Activated T-helper 1 cell treated with Interleukin-2 at 50 U/mL for 16 hours (primary cell): ENCODE measurements around the gene TSTD1.
"Not testable (repeated sequence)": the region's sequence is repeated elsewhere in the genome, so short reads cannot be mapped to it uniquely, and the experiment has no call there.

Source experiments
- DNase-seq: peaks from one replicate; pipeline ENCODE4 v3.0.0-alpha.2; 2020; ENCODE audit warnings: low read depth

TSTD1 gene

GRCh38 chr1:161033751-161034150 lies 5.0 kb downstream of the TSTD1 start:
- DNase-seq: no peak

GRCh38 chr1:161032409-161032808 lies 6.4 kb downstream of the TSTD1 start:
- DNase-seq: no peak

- DNase-seq: no peak
Observed at GRCh38 chr1:161031874-161032273, 6.9 kb downstream of the TSTD1 start.

- not testable (repeated sequence) for DNase-seq
Observed at GRCh38 chr1:161029466-161029865, 9.3 kb downstream of the TSTD1 start.

- DNase-seq: not testable (repeated sequence)
Observed at GRCh38 chr1:161026954-161027353, 11.8 kb downstream of the TSTD1 start.

- not testable (repeated sequence) for DNase-seq
Observed at GRCh38 chr1:161022432-161022831, 16.3 kb downstream of the TSTD1 start.

GRCh38 chr1:161021970-161022353 lies 16.8 kb downstream of the TSTD1 start:
- DNase-seq: no peak

- peak; percentile 81 for DNase-seq
Observed at GRCh38 chr1:161021165-161021969, 17.4 kb downstream of the TSTD1 start.

GRCh38 chr1:161020509-161021164 lies 18.1 kb downstream of the TSTD1 start, which contains the start of gene F11R:
TSS of gene F11R (minus strand) at chr1:161021152. CDS start at chr1:161021073, 79 bp downstream.
- DNase-seq: peak; percentile 17

GRCh38 chr1:161019751-161020495 lies 18.8 kb downstream of the TSTD1 start:
- no peak for DNase-seq

- not testable (repeated sequence) for DNase-seq
Observed at GRCh38 chr1:161019111-161019660, 19.6 kb downstream of the TSTD1 start.

- no peak for DNase-seq
Observed at GRCh38 chr1:161018631-161018930, 20.2 kb downstream of the TSTD1 start.

GRCh38 chr1:161017756-161018630 lies 20.8 kb downstream of the TSTD1 start:
- no peak for DNase-seq

- DNase-seq: not testable (repeated sequence)
Observed at GRCh38 chr1:161017181-161017580, 21.6 kb downstream of the TSTD1 start.

- not testable (repeated sequence) for DNase-seq
Observed at GRCh38 chr1:161016683-161017082, 22.1 kb downstream of the TSTD1 start.

- peak; percentile 55 for DNase-seq
Observed at GRCh38 chr1:161013488-161014230, 25.1 kb downstream of the TSTD1 start.

- no peak for DNase-seq
Observed at GRCh38 chr1:161013131-161013487, 25.7 kb downstream of the TSTD1 start.

GRCh38 chr1:161012420-161012819 lies 26.3 kb downstream of the TSTD1 start:
- DNase-seq: no peak

GRCh38 chr1:161009602-161010211 lies 29.1 kb downstream of the TSTD1 start:
- DNase-seq: no peak

- no peak for DNase-seq
Observed at GRCh38 chr1:161008869-161009510, 29.8 kb downstream of the TSTD1 start.
